HCT116 (cell line): ENCODE results near the gene FN3K.

Source experiments
- EZH2phosphoT487 ChIP-seq: fragments of 200-600 bp; IDR thresholded peaks from 2 replicates; pipeline ENCODE4 v1.6.1; 2018; ENCODE audit warnings: antibody characterized with exemption, borderline replicate concordance
- TF ChIP-seq, protein P1 (sequence below), 3 experiments: fragments of 200-600 bp in 1 of 3; sonication (generic) in 1 of 3; IDR thresholded peaks in 2 of 3; conservative IDR thresholded peaks in 1 of 3; 2 replicates each; pipeline ENCODE4 v1.5.1; 2012 to 2017; ENCODE audit warnings: low read depth in 2 of 3, low read length in 2 of 3, antibody characterized with exemption in 1 of 3, borderline replicate concordance in 1 of 3, control low read depth in 1 of 3, mild to moderate bottlenecking in 1 of 3, mixed read lengths in 1 of 3, mixed run types in 1 of 3, moderate library complexity in 1 of 3; ENCODE audit not compliant: insufficient read depth in 1 of 3
- TF ChIP-seq, protein P2 (sequence below): IDR thresholded peaks from 2 replicates; pipeline ENCODE4 v1.6.1; 2011; ENCODE audit warnings: mild to moderate bottlenecking, low read length, moderate library complexity; ENCODE audit not compliant: insufficient replicate concordance; ENCODE audit errors: extremely low read depth
- TF ChIP-seq, protein P3 (sequence below): IDR thresholded peaks from 2 replicates; pipeline ENCODE4 v1.6.1; 2012; ENCODE audit warnings: low read depth

DNA sequence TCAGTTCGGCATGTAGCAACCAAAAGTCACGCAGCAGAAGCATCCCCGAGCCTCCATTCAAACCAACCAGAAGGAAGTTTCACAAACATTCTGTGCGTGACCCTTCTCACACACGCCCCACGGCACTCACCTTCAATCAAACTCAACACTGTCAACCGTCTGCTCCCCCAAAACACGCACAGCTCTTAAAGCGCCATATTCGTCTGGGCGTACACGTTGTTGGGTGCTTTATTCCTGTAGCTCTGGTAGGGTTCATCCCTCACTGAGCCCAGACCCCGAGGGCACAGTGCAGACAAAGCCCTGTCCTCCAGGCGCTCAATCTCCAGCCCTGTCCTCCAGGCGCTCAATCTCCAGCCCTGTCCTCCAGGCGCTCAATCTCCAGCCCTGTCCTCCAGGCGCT lies 39.2 kb upstream of the FN3K start:
- TF ChIP-seq, protein P1, sequence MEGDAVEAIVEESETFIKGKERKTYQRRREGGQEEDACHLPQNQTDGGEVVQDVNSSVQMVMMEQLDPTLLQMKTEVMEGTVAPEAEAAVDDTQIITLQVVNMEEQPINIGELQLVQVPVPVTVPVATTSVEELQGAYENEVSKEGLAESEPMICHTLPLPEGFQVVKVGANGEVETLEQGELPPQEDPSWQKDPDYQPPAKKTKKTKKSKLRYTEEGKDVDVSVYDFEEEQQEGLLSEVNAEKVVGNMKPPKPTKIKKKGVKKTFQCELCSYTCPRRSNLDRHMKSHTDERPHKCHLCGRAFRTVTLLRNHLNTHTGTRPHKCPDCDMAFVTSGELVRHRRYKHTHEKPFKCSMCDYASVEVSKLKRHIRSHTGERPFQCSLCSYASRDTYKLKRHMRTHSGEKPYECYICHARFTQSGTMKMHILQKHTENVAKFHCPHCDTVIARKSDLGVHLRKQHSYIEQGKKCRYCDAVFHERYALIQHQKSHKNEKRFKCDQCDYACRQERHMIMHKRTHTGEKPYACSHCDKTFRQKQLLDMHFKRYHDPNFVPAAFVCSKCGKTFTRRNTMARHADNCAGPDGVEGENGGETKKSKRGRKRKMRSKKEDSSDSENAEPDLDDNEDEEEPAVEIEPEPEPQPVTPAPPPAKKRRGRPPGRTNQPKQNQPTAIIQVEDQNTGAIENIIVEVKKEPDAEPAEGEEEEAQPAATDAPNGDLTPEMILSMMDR (IDR thresholded peaks at IDR 0.05 in 2 of 3, conservative IDR thresholded peaks at IDR 0.05 in 1 of 3; ENCODE audit: borderline replicate concordance in 1 of 3, insufficient read depth in 1 of 3, low read depth in 2 of 3, low read length in 2 of 3), result no peak
- TF ChIP-seq, protein P2, sequence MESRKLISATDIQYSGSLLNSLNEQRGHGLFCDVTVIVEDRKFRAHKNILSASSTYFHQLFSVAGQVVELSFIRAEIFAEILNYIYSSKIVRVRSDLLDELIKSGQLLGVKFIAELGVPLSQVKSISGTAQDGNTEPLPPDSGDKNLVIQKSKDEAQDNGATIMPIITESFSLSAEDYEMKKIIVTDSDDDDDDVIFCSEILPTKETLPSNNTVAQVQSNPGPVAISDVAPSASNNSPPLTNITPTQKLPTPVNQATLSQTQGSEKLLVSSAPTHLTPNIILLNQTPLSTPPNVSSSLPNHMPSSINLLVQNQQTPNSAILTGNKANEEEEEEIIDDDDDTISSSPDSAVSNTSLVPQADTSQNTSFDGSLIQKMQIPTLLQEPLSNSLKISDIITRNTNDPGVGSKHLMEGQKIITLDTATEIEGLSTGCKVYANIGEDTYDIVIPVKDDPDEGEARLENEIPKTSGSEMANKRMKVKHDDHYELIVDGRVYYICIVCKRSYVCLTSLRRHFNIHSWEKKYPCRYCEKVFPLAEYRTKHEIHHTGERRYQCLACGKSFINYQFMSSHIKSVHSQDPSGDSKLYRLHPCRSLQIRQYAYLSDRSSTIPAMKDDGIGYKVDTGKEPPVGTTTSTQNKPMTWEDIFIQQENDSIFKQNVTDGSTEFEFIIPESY, result no peak
- TF ChIP-seq, protein P3, sequence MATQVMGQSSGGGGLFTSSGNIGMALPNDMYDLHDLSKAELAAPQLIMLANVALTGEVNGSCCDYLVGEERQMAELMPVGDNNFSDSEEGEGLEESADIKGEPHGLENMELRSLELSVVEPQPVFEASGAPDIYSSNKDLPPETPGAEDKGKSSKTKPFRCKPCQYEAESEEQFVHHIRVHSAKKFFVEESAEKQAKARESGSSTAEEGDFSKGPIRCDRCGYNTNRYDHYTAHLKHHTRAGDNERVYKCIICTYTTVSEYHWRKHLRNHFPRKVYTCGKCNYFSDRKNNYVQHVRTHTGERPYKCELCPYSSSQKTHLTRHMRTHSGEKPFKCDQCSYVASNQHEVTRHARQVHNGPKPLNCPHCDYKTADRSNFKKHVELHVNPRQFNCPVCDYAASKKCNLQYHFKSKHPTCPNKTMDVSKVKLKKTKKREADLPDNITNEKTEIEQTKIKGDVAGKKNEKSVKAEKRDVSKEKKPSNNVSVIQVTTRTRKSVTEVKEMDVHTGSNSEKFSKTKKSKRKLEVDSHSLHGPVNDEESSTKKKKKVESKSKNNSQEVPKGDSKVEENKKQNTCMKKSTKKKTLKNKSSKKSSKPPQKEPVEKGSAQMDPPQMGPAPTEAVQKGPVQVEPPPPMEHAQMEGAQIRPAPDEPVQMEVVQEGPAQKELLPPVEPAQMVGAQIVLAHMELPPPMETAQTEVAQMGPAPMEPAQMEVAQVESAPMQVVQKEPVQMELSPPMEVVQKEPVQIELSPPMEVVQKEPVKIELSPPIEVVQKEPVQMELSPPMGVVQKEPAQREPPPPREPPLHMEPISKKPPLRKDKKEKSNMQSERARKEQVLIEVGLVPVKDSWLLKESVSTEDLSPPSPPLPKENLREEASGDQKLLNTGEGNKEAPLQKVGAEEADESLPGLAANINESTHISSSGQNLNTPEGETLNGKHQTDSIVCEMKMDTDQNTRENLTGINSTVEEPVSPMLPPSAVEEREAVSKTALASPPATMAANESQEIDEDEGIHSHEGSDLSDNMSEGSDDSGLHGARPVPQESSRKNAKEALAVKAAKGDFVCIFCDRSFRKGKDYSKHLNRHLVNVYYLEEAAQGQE, result no peak
- TF ChIP-seq EZH2phosphoT487, result no peak
